Measurements from ENCODE around the gene LAD1.

- TF ChIP-seq CTCF (IDR thresholded peaks at IDR 0.05) = no peak
- TF ChIP-seq POLR2A (IDR thresholded peaks at IDR 0.05) = no peak
These were observed 41.3 kb downstream of the LAD1 start for GRCh38 chr1:201357636-201358348.

Data from suprapubic skin (tissue), 3 donors.